Endodermal cell (in vitro differentiated cells): ENCODE results near the gene SH3BP4. TPM values are rescaled to one million over a fixed set of nuclear protein-coding genes. Genes with fewer than 3 reads are reported as not detected.

Experiments
- DNase-seq: peaks from one replicate; pipeline ENCODE4 v3.0.0-alpha.2; 2017
- H3K27ac ChIP-seq: 2 replicates; pipeline ENCODE4 v1.5.1; 2013; ENCODE audit warnings: mild to moderate bottlenecking, low read depth, low read length, moderate library complexity
- H3K27me3 ChIP-seq: 2 replicates; pipeline ENCODE4 v1.6.1; 2013; ENCODE audit warnings: mild to moderate bottlenecking, low read length, moderate library complexity; ENCODE audit not compliant: insufficient read depth, control insufficient read depth, poor library complexity, severe bottlenecking
- H3K36me3 ChIP-seq: 2 replicates; pipeline ENCODE4 v1.7.0; 2013; ENCODE audit warnings: mild to moderate bottlenecking, low read length, moderate library complexity; ENCODE audit not compliant: control insufficient read depth, insufficient read depth
- H3K4me1 ChIP-seq: one replicate; pipeline ENCODE4 v1.7.0; 2013; ENCODE audit warnings: low read length; ENCODE audit not compliant: control insufficient read depth, insufficient read depth
- H3K4me3 ChIP-seq: 2 replicates; pipeline ENCODE4 v1.5.1; 2013; ENCODE audit warnings: mild to moderate bottlenecking, low read length, moderate library complexity
- H3K9ac ChIP-seq: 2 replicates; pipeline ENCODE4 v1.6.1; 2013; ENCODE audit warnings: mild to moderate bottlenecking, low read length, moderate library complexity; ENCODE audit not compliant: poor library complexity, severe bottlenecking; ENCODE audit errors: extremely low read depth
- H3K9me3 ChIP-seq: 2 replicates; pipeline ENCODE4 v1.6.1; 2013; ENCODE audit warnings: mild to moderate bottlenecking, low read length, moderate library complexity; ENCODE audit not compliant: control insufficient read depth
- H3K27ac Mint-ChIP-seq: 2 replicates; pipeline ENCODE4 v1.8.0; 2020; ENCODE audit warnings: mixed read lengths
- H3K27me3 Mint-ChIP-seq: 2 replicates; pipeline ENCODE4 v1.8.0; 2021; ENCODE audit warnings: mild to moderate bottlenecking, mixed read lengths; ENCODE audit not compliant: insufficient read depth
- H3K36me3 Mint-ChIP-seq: 2 replicates; pipeline ENCODE4 v1.8.0; 2020; ENCODE audit warnings: low read depth, mixed read lengths
- H3K4me1 Mint-ChIP-seq: 2 replicates; pipeline ENCODE4 v1.8.0; 2020; ENCODE audit warnings: mixed read lengths
- H3K4me3 Mint-ChIP-seq: 2 replicates; pipeline ENCODE4 v1.8.0; 2020; ENCODE audit warnings: mild to moderate bottlenecking, moderate library complexity, mixed read lengths
- H3K9me3 Mint-ChIP-seq: 2 replicates; pipeline ENCODE4 v1.8.0; 2020; ENCODE audit warnings: mild to moderate bottlenecking, mixed read lengths
- CTCF ChIP-seq: fragments of 200-600 bp; sonication (generic); conservative IDR thresholded peaks from 2 replicates; pipeline ENCODE4 v1.5.0; 2021; ENCODE audit warnings: antibody characterized with exemption, mild to moderate bottlenecking
- WGBS, 2 experiments: methylation state at CpG; one replicate each; pipeline versions ENCODE4 v1.1.5 to v1.1.7; 2013; ENCODE audit warnings: missing lambda C conversion rate in 2 of 2, mixed read lengths in 1 of 2; ENCODE audit not compliant: insufficient coverage in 1 of 2, insufficient read length in 1 of 2; 5-methylcytosine and 5-hydroxymethylcytosine counted together
- total RNA-seq, 2 donors: library from RNA; stranded (reverse); fragmentation: NEBNext Ultra II Directional in 1 of 2; extraction: Animal tissue kit (Norgen Biotek cat#: 25700) in 1 of 2; gene quantifications; 2 replicates in 1 of 2; 3 replicates in 1 of 2; pipeline ENCODE4 v1.2.1, GENCODE V29; 2021

Gene SH3BP4
- total RNA-seq, 2 donors from 2014 or later, result 49.1 to 53.4 TPM

GRCh38 chr2:235009081-235009480 lies 57.3 kb downstream of the SH3BP4 start:
- no peak overlapping the region for H3K9ac ChIP-seq
- no peak for DNase-seq
- no peaks in the 10 kb centered on the region for H3K9me3 ChIP-seq
- no peaks in the 10 kb centered on the region for H3K27me3 Mint-ChIP-seq
- H3K27me3 ChIP-seq, result no peaks in the 10 kb centered on the region
- peaks cover 19% of the 10 kb centered on the region for H3K36me3 Mint-ChIP-seq
- H3K9me3 Mint-ChIP-seq, result no peaks in the 10 kb centered on the region
- peaks cover 25% of the 10 kb centered on the region for H3K4me1 ChIP-seq
- no peak overlapping the region for H3K4me3 ChIP-seq
- H3K27ac ChIP-seq, result no peak overlapping the region
- 88 to 95% methylated on average over 6 of the region's 6 CpGs for WGBS, 2 experiments
- H3K36me3 ChIP-seq, result peaks cover 30% of the 10 kb centered on the region
- TF ChIP-seq CTCF, result no peak
- H3K4me1 Mint-ChIP-seq, result peaks cover 56% of the 10 kb centered on the region
- no peak overlapping the region for H3K27ac Mint-ChIP-seq
- no peak overlapping the region for H3K4me3 Mint-ChIP-seq

- 97 to 100% methylated on average over 4 to 6 of the region's 6 CpGs for WGBS, 2 experiments
- no peaks in the 10 kb centered on the region for H3K27me3 Mint-ChIP-seq
- Histone ChIP-seq H3K4me3 (no peak overlapping the region), H3K27ac (no peak overlapping the region), H3K27me3 (no peaks in the 10 kb centered on the region), H3K36me3 (peaks cover 32% of the 10 kb centered on the region), H3K9me3 (peaks cover 8% of the 10 kb centered on the region), H3K4me1 (peaks cover 21% of the 10 kb centered on the region), H3K9ac (no peak overlapping the region)
- H3K4me3 Mint-ChIP-seq, result no peak overlapping the region
- peaks cover 50% of the 10 kb centered on the region for H3K4me1 Mint-ChIP-seq
- no peak for TF ChIP-seq CTCF
- no peak overlapping the region for H3K27ac Mint-ChIP-seq
- no peak for DNase-seq
- peaks cover 3% of the 10 kb centered on the region for H3K9me3 Mint-ChIP-seq
- peaks cover 21% of the 10 kb centered on the region for H3K36me3 Mint-ChIP-seq
Observed at GRCh38 chr2:235010117-235010714, 58.4 kb downstream of the SH3BP4 start.

GRCh38 chr2:235011607-235011928 lies 59.8 kb downstream of the SH3BP4 start:
- 50 to 68% methylated on average over 5 of the region's 5 CpGs for WGBS, 2 experiments
- H3K27me3 Mint-ChIP-seq, result no peaks in the 10 kb centered on the region
- peak overlapping the region; percentile 56 for H3K27ac Mint-ChIP-seq
- H3K36me3 Mint-ChIP-seq, result peaks cover 31% of the 10 kb centered on the region
- peaks cover 36% of the 10 kb centered on the region for H3K4me1 Mint-ChIP-seq
- peaks cover 7% of the 10 kb centered on the region for H3K9me3 Mint-ChIP-seq
- no peak for TF ChIP-seq CTCF
- H3K9me3 ChIP-seq, result peaks cover 14% of the 10 kb centered on the region
- peak overlapping the region; percentile 40 for H3K27ac ChIP-seq
- peaks cover 37% of the 10 kb centered on the region for H3K36me3 ChIP-seq
- H3K4me1 ChIP-seq, result peaks cover 8% of the 10 kb centered on the region
- no peak overlapping the region for H3K4me3 ChIP-seq
- H3K27me3 ChIP-seq, result no peaks in the 10 kb centered on the region
- no peak overlapping the region for H3K4me3 Mint-ChIP-seq
- H3K9ac ChIP-seq, result no peak overlapping the region
- DNase-seq, result peak; percentile 77
